Prostate gland (tissue), 2 donors: ENCODE measurements around the gene INTS14. TPM values are rescaled to one million over a fixed set of nuclear protein-coding genes. Genes with fewer than 3 reads are reported as not detected.

ENCODE experiments used
- DNase-seq: peaks from one replicate; pipeline ENCODE4 v3.0.0-alpha.2; 2019; ENCODE audit warnings: low spot score
- H3K27ac ChIP-seq, 2 donors: fragments of 200-600 bp; sonication (generic); 2 replicates each; pipeline ENCODE4 v1.5.1; 2017 to 2019
- H3K27me3 ChIP-seq: fragments of 200-600 bp; sonication (generic); replicated peaks from 2 replicates; pipeline ENCODE4 v1.5.1; 2019; ENCODE audit not compliant: insufficient read depth
- H3K36me3 ChIP-seq, 2 donors: fragments of 200-600 bp; sonication (generic); 1 replicate in 1 of 2; 2 replicates in 1 of 2; pipeline versions ENCODE4 v1.5.1 to v1.8.1; 2017 to 2019
- H3K4me1 ChIP-seq: fragments of 200-600 bp; sonication (generic); replicated peaks from 2 replicates; pipeline ENCODE4 v1.5.1; 2019
- H3K4me3 ChIP-seq, 2 donors: fragments of 200-600 bp; sonication (generic); 2 replicates each; pipeline ENCODE4 v1.5.1; 2017 to 2019
- H3K9me3 ChIP-seq: fragments of 200-600 bp; sonication (generic); 2 replicates; pipeline ENCODE4 v1.5.1; 2017
- POLR2A ChIP-seq: fragments of 450-650 bp; IDR thresholded peaks from one replicate; pipeline ENCODE4 v1.6.1; 2016; ENCODE audit warnings: antibody characterized with exemption, mild to moderate bottlenecking
- POLR2AphosphoS5 ChIP-seq: sonication (generic); formaldehyde crosslinking; IDR thresholded peaks from one replicate; pipeline ENCODE4 v1.6.1; 2017; ENCODE audit warnings: antibody characterized with exemption
- WGBS: methylation state at CpG from one replicate; pipeline ENCODE4 v1.1.5; 2018; 5-methylcytosine and 5-hydroxymethylcytosine counted together
- intact Hi-C: fragments of 100-400 bp; cut with DNase I; formaldehyde crosslinking; loops from one replicate; pipeline ENCODE4 v1.14.2; 2022
- total RNA-seq, 2 donors: library from RNA; depleted of rRNA; stranded (reverse); fragments of >200 nt; gene quantifications; one replicate each; pipeline ENCODE4 v1.1.0, GENCODE V29; 2016
- TF ChIP-seq, protein P1 (sequence below), 4 experiments: fragments of 200-600 bp in 2 of 4; fragments of 450-650 bp in 2 of 4; sonication (generic) in 2 of 4; IDR thresholded peaks; 1 replicate in 3 of 4; 2 replicates in 1 of 4; pipeline ENCODE4 v1.5.1; 2016 to 2019; ENCODE audit warnings: antibody characterized with exemption in 4 of 4, mild to moderate bottlenecking in 2 of 4, moderate library complexity in 2 of 4

The INTS14 gene
- total RNA-seq, 2 donors from 2014 or later: 39.4 to 55.2 TPM

DNA sequence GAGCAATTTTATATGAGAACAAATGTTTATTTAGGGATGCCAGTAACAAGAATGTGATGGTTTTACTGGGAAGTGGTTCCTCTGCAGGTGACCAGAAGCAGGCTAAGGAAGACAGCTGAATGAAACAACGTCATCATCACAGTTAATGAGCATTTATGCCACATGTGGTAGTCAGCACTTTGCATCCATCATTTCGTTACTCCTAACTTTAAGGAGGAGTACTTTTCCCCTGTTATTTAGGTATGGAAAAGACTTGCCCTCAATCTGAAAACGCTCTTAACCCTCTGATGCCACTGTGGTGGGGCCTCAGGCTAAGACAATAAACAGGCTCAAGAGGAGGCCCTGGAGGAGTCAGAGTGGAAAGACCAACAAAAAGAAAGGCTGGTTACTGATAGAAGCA, 31.2 kb downstream of the INTS14 start:
- Histone ChIP-seq H3K9me3 (no peaks in the 10 kb centered on the region), H3K27me3 (no peaks in the 10 kb centered on the region), H3K4me3 (no peak overlapping the region), H3K27ac (no peak overlapping the region), H3K36me3 (no peaks in the 10 kb centered on the region), H3K4me1 (no peaks in the 10 kb centered on the region)
- 49% methylated on average over 3 of the region's 3 CpGs for WGBS
- intact Hi-C loops: no loop called here
- TF ChIP-seq POLR2A (no peak), POLR2AphosphoS5 (no peak)
- TF ChIP-seq, protein P1, sequence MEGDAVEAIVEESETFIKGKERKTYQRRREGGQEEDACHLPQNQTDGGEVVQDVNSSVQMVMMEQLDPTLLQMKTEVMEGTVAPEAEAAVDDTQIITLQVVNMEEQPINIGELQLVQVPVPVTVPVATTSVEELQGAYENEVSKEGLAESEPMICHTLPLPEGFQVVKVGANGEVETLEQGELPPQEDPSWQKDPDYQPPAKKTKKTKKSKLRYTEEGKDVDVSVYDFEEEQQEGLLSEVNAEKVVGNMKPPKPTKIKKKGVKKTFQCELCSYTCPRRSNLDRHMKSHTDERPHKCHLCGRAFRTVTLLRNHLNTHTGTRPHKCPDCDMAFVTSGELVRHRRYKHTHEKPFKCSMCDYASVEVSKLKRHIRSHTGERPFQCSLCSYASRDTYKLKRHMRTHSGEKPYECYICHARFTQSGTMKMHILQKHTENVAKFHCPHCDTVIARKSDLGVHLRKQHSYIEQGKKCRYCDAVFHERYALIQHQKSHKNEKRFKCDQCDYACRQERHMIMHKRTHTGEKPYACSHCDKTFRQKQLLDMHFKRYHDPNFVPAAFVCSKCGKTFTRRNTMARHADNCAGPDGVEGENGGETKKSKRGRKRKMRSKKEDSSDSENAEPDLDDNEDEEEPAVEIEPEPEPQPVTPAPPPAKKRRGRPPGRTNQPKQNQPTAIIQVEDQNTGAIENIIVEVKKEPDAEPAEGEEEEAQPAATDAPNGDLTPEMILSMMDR (IDR thresholded peaks at IDR 0.05): no peak
- DNase-seq: no peak

DNA sequence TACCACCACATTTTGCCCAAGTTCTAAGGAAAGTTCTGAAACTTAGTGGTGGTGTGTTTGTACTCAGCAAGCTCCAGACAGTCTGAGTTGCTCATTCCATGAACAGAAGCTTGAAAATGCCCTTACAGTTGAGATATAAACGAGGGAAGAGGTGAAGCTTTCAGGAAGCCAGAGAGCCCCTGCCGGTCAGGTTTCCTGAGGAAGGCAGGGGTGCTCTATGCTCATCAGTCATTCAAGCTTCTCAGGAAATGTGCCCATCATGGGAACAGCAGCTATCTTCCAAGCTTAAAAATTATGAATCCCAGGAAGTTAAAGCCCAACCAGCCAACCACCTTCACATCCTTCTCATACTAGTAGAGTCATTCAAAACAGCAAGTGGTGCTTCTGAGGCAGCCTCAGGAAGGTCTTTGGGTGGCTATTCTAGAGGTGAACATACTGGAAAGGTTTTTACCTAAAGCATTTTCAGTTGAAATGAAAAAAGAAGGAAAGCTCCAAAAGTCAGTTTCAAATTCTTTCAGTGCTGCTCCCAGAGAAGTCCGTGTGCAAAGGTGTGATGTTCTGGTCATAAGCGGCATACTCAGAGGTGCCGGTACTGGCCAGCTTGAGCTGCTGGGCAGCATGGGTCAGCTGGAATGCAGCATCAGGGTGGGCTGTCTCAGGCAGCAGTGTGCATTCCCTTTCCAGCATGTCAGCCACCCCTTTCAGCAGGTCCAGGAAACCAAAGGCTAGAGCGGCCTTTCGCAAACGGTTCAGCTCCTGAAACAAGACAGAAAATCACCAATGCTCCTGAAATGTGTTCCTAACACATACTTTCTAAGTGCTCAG, 31.8 kb downstream of the INTS14 start:
- Histone ChIP-seq H3K36me3 (no peaks in the 10 kb centered on the region), H3K4me3 (no peak overlapping the region), H3K9me3 (no peaks in the 10 kb centered on the region), H3K4me1 (no peaks in the 10 kb centered on the region), H3K27me3 (no peaks in the 10 kb centered on the region), H3K27ac (no peak overlapping the region)
- no peak for DNase-seq
- WGBS: 82% methylated on average over 8 of the region's 8 CpGs
- intact Hi-C loops: no loop called here
- TF ChIP-seq POLR2A: no peak
- TF ChIP-seq, protein P1 (IDR thresholded peaks at IDR 0.05): no peak
- TF ChIP-seq POLR2AphosphoS5: no peak

DNA sequence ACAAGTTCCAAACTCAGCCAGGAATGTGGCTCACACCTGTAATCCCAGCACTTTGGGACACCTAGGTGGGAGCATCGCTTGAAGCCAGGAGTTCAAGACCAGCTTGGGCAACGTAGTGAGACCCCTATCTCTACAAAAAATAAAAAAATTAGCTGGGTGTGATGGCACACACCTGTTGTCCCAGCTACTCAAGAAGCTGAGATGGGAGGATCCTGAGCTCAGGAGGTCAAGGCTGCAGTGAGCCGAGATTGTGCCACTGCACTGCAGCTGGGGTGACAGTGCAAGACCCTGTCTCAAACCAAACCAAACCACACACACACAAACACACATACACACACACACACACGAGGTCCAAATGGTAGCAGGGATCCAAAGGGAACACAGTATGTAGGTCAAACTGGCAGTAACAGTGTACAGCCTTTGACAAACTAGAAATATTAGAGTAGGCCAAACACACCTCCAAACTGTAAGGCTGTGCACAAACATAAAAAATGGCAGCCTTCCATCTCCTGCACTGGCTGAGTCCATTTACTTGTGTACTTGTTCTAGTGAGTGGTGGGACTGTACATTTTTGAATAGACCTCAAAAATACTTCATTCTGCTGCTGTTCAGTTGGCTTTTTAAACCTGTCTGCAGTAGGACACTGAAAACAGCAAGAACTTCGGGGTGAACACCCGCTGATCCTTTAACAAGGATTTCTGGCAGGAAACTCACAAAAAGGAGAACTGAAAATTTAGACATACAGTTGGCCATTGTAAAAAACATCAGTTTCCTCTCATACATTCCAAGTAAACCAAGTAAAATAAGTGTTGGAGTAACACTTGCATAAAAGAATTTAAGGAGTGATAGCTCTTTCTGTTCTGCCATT, 33.6 kb downstream of the INTS14 start:
- Histone ChIP-seq H3K4me3 (no peak overlapping the region), H3K27me3 (no peaks in the 10 kb centered on the region), H3K36me3 (no peaks in the 10 kb centered on the region), H3K9me3 (no peaks in the 10 kb centered on the region), H3K27ac (no peak overlapping the region), H3K4me1 (no peaks in the 10 kb centered on the region)
- no peak for TF ChIP-seq POLR2AphosphoS5
- TF ChIP-seq POLR2A: no peak
- TF ChIP-seq, protein P1 (IDR thresholded peaks at IDR 0.05): no peak
- WGBS: 77% methylated on average over 6 of the region's 6 CpGs
- peak; percentile 9 for DNase-seq
- intact Hi-C loops: no loop called here

DNA sequence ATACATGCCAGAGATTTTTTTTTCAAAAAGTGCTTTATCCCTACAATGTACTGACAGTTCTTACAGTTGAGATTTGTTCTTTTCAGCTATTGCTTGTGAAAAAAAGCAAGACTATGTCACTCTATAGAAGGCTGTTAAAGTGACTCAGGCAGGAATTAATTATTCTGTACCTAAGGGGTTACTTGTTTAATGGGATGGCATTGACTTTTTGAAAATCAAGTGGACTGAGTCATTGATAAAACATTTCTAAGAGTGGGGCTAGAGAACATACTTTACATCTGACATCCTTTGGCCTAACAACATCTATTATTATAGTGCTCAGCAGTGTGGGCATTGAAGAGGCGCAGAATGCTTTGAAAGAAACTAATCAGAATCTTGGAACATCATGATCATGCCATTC, 34.3 kb downstream of the INTS14 start:
- Histone ChIP-seq H3K9me3 (no peaks in the 10 kb centered on the region), H3K27ac (no peak overlapping the region), H3K27me3 (no peaks in the 10 kb centered on the region), H3K4me1 (no peaks in the 10 kb centered on the region), H3K36me3 (no peaks in the 10 kb centered on the region), H3K4me3 (no peak overlapping the region)
- intact Hi-C loops: no loop called here
- DNase-seq: no peak
- TF ChIP-seq POLR2A (no peak), POLR2AphosphoS5 (no peak)
- TF ChIP-seq, protein P1 (IDR thresholded peaks at IDR 0.05): no peak
- 100% methylated on average over 1 of the region's 1 CpG for WGBS
